Fibroblast of peridontal ligament (primary cell): Measurements from ENCODE around the gene ALG14.
"Not testable (repeated sequence)": the region's sequence is repeated elsewhere in the genome, so short reads cannot be mapped to it uniquely, and the experiment has no call there.

Experiments used
- DNase-seq: peaks from one replicate; pipeline ENCODE4 v3.0.0-alpha.2; 2010; ENCODE audit errors: extremely low read depth

Gene ALG14, protein sequence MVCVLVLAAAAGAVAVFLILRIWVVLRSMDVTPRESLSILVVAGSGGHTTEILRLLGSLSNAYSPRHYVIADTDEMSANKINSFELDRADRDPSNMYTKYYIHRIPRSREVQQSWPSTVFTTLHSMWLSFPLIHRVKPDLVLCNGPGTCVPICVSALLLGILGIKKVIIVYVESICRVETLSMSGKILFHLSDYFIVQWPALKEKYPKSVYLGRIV

GRCh38 chr1:95072532-95073419 lies at the start of gene ALG14:
Gene ALG14 (minus strand): TSS chr1:95072951. CDS start chr1:95072898, 53 bp downstream.
- DNase-seq: peak; percentile 97

GRCh38 chr1:95122151-95122697 lies 49.5 kb upstream of the ALG14 start:
- DNase-seq: no peak

DNA sequence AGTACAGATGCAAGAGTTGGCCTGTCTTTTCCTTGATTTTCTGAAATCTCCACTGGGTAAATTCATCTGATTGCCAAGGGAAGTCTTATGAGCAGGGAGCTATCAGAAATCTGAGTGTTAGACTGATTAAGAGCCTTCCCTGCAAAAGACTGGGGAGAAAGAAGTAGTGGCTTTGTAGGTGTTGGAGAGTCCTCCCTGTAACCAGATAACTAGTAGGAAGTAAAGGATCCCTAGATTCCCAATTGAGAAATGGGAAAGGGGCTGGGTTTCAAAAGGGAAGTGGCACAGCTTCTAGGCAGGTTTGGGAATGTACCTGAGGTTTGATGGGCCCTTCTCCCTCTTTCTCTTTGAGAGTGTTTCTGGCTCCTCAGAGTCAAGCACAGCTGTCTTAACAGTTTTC lies 46.5 kb upstream of the ALG14 start:
- no peak for DNase-seq

DNA sequence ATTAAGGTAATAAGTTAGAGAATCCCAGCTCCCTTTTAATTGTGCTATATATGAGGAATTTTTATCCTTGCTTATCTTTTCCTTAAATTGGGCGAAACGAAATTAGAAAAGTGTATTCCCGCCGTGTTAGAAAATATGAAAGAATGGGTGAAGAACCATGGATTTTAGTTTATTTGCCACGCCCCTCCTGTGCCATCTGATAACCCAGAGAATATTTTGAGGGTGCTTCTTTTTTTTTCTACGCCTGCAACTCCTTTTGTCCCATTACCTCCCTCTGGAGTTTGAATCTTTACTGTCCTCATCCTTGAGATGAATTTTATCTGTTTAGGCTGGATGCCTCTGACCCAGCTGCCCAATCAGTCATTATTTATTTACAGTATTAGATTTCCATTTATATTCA lies 46.0 kb upstream of the ALG14 start:
- no peak for DNase-seq

DNA sequence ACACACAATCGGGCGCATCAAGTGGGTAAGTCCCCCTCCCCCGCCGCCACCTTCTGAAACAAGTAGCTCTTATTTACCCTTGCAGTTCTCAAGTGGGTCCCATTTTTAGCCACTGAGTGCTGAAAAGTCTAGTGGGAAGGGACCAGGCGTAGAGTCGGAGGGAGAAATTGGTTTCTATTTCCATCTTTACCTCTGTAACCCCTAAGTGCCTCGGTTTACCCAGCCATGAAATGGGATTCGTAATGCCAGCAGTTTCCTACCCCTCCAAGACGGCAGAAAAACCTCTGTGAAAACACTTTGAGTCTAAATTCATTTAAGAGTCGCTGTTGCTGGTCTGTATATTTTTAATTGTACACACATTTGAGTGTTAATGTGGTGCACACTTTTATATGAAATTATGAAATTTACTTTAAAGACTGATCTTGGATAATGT lies 45.3 kb upstream of the ALG14 start:
- DNase-seq: peak; percentile 4

- peak; percentile 11 for DNase-seq
Observed at GRCh38 chr1:95117207-95118066, 44.7 kb upstream of the ALG14 start, which contains the start of gene TLCD4. Gene TLCD4 (plus strand): TSS chr1:95117355. CDS start chr1:95143902, 26,547 bp downstream.

DNA sequence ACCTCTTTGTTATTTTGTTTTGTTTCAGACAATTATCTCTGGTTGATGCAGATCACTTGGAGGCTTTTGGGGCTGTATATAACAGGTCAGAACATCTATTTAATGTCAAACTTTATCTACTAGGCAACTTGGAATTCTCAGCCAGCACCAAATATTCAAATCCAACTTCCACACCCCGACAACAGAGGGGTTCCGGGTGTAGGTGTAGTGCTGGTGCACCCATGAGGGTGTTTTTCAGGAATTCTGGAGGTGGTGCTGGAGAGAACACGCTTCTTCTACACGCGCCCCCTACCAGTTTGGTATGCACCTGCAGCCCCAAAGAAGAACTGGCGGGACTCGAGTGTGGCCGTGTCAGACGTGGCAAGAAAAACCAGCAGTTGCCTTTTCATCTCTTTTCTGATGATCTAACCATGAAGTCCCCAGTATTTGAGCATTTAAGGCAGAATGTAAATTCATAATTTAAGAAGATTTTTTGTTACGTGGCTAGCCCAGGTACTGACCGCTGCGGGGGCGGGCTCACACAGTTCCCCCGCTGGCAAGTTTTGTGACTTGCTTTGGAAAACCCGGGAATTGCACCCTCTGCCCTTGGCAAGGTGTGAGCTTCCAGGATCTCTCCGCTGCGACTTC lies 43.9 kb upstream of the ALG14 start:
- DNase-seq: peak; percentile 25

DNA sequence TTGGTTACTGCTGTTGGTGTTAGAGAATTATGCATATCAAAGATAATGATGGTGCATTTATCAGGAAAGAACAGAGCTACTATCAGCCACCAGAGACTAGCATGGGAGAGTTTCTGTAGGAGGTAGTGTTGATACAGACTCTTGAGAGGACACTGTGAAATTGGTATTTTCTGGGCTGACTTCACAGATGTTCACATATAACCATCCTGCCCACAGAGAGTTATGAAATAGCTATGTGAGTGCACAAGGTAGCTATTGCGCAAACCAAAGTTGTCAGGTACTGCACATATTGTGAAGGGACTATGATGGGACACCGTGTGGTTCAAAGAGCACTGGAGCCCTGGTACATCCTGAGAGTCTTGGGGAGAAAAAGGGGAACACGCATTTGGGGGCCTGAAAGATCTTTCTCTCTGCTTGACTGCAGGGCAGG lies 43.0 kb upstream of the ALG14 start:
- DNase-seq: no peak

- DNase-seq: no peak
Observed at GRCh38 chr1:95113684-95114083, 40.9 kb upstream of the ALG14 start.

DNA sequence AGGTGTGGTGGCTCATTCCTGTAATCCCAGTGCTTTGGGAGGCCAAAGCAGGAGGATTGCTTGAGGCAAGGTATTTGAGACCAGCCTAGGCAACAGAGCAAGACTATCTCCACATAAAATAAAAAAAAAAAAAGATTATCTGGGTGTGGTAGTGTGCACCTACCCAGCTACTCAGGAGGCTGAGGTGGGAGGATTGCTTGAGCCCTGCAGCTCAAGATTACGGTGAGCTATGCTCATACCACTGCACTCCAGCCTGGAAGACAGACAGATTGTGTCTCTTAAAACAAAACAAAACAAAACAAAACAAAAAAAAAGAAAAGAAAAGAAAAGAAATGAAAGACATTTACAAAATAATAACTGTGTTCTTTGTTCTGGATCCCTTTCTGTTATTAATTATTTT lies 38.3 kb upstream of the ALG14 start:
- DNase-seq: no peak

DNA sequence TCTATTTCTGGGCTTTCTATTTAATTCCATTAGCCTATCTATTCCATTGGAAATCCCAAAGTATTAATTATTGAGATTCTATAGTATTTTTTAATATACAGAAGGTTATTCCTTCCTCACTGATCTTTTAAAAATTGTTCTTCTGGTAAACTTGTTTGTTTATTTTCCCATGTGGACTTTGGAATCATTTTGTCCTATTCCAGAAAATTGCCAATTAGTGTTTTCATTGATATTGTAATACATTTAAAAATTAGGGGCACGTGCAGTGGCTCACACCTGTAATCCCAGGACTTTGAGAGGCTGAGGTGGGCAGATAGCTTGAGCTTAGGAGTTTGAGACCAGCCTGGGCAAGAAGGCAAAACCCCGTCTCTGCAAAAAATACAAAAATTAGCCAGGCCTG lies 36.0 kb upstream of the ALG14 start:
- no peak for DNase-seq

GRCh38 chr1:95098196-95098595 lies 25.4 kb upstream of the ALG14 start:
- peak; percentile 94 for DNase-seq

- no peak for DNase-seq
Observed at GRCh38 chr1:95097426-95097825, 24.7 kb upstream of the ALG14 start.

DNA sequence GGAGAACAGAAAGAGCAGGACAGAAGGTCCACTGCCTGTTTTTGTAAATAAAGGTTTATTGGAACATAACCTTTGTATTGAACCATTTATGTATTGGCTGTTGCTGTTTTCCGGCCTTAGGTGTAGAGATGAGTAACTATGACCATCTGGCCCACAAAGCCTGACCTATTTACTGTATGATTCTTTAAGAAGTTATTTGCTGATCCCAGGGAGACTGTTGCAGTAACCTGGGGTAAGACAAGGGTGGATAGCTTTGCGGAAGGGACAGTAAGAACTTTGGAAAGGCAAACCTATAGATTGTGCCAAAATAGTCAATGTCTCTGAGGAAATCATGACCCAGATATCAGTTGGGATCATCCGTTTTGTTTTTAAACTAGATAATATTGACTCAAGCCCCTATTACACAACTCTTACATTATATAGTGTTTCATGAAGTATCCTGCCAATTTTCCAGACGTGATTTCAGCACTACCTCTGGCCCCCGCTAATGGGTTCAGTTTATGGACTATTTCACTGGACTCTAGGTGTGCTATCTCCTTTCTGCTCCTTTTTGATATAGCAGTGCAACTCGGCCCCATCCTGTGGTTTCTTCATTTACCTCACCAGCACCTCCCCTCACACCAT lies 23.6 kb upstream of the ALG14 start:
- DNase-seq: no peak

- DNase-seq: peak; percentile 84
Observed at GRCh38 chr1:95095833-95096217, 23.1 kb upstream of the ALG14 start.

DNA sequence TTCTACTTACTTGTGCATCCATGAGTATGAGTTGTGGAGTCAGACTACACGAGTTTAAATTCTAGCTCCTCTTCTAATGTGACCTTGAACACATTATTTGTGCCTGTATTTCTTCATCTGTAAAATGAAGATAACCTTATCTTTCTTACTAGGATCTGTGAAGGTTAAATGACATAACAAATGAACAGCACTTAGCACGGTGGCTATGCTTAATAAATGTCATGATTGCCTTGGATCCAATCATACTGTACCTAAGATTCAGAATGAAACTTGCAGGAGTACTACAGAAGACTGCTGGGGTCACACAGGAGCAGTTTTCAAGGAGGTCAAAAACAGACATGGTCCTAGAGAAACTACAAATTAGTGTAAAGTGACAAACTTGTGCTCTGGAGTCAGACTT lies 22.2 kb upstream of the ALG14 start:
- DNase-seq: no peak

DNA sequence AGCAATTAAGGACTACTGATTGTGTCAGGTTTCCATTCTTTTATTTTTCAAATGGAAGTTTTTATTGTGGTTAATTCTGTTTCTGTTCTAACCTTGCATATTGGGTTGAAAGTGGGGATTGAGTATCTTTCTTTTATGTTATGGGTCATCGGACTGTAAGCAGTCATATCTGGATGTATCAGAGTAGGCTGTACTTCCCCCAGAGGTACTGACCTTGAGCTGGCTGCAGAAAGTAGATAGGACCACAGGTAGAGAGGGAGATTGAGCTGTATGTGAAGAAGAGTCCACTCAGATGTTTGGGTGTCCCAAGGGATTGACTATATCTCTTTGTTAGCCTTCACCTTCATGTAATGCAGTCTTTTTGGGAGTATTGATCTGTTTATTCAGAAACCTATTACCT lies 20.5 kb upstream of the ALG14 start:
- no peak for DNase-seq

- DNase-seq: peak; percentile 27
Observed at GRCh38 chr1:95092891-95093290, 20.1 kb upstream of the ALG14 start.

DNA sequence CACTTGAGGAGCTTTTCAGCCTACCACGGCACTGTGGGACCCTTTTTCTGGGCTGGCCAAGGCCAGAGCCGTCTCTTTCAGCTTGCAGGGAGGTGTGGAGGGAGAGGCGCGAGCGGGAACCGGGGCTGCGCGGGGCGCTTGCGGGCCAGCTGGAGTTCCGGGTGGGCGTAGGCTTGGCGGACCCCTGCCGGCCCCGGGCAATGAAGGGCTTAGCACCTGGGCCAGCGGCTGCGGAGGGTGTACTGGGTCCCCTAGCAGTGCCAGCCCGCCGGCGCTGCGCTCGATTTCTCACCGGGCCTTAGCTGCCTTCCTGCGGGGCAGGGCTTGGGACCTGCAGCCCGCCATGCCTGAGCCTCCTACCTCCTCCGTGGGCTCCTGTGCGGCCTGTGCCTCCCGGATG lies 18.5 kb upstream of the ALG14 start:
- not testable (repeated sequence) for DNase-seq

- DNase-seq: no peak
Observed at GRCh38 chr1:95089650-95090287, 17.0 kb upstream of the ALG14 start.
